OCI-LY1 (cell line): ENCODE measurements around the gene SHISA4.

ENCODE experiments used
- EZH2 ChIP-seq: fragments of 200-600 bp; sonication (generic), shearing (Covaris generic); IDR thresholded peaks from 2 replicates; pipeline ENCODE4 v1.8.0; 2017; ENCODE audit warnings: borderline replicate concordance, mixed run types, mild to moderate bottlenecking, antibody characterized with exemption, low read length, moderate library complexity, mixed read lengths
- TF ChIP-seq, protein P1 (sequence below): fragments of 200-600 bp; sonication (generic), shearing (Covaris generic); IDR thresholded peaks from 2 replicates; pipeline ENCODE4 v1.5.1; 2017; ENCODE audit warnings: mild to moderate bottlenecking, antibody characterized with exemption, low read length, moderate library complexity, mixed read lengths

DNA sequence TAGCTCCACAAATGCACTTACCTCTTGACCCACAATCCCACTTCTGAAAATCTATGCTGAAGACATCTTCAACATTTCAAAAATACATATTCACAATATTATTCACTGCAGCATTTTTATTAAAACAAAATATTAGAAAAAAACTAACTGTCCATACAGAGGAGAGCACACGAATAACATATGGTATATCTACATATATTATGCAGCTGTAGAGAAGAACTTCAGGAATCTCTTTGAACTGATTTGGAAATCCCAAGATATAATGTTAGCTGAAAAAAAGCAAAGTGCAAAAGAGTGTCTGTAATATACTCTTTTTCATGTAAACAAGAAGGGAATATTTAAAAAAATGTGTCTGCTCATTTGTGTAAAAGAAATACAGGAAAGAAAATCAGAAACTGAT lies 48.2 kb upstream of the SHISA4 start:
- TF ChIP-seq, protein P1, sequence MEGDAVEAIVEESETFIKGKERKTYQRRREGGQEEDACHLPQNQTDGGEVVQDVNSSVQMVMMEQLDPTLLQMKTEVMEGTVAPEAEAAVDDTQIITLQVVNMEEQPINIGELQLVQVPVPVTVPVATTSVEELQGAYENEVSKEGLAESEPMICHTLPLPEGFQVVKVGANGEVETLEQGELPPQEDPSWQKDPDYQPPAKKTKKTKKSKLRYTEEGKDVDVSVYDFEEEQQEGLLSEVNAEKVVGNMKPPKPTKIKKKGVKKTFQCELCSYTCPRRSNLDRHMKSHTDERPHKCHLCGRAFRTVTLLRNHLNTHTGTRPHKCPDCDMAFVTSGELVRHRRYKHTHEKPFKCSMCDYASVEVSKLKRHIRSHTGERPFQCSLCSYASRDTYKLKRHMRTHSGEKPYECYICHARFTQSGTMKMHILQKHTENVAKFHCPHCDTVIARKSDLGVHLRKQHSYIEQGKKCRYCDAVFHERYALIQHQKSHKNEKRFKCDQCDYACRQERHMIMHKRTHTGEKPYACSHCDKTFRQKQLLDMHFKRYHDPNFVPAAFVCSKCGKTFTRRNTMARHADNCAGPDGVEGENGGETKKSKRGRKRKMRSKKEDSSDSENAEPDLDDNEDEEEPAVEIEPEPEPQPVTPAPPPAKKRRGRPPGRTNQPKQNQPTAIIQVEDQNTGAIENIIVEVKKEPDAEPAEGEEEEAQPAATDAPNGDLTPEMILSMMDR = no peak
- no peak for TF ChIP-seq EZH2
